GM06990 (cell line): ENCODE data around the gene PRELID3B.

Experiments
- DNase-seq: peaks from one replicate; pipeline ENCODE4 v3.0.0-alpha.2; 2011; ENCODE audit not compliant: insufficient read length; ENCODE audit errors: extremely low read depth
- H3K27me3 ChIP-seq: replicated peaks from 2 replicates; pipeline ENCODE4 v1.6.0; 2011; ENCODE audit warnings: low read length; ENCODE audit not compliant: control insufficient read depth, insufficient read depth
- H3K36me3 ChIP-seq: 2 replicates; pipeline ENCODE4 v1.5.1; 2011; ENCODE audit warnings: low read length; ENCODE audit not compliant: control insufficient read depth, insufficient read depth
- H3K4me3 ChIP-seq: replicated peaks from 2 replicates; pipeline ENCODE4 v1.5.1; 2011; ENCODE audit warnings: low read depth, mild to moderate bottlenecking, control low read depth, low read length
- TF ChIP-seq, protein P1 (sequence below): IDR thresholded peaks from 2 replicates; pipeline ENCODE4 v1.5.1; 2011; ENCODE audit warnings: low read length, control low read depth, mild to moderate bottlenecking, inconsistent platforms; ENCODE audit not compliant: insufficient read depth, poor library complexity, severe bottlenecking

The PRELID3B gene

DNA sequence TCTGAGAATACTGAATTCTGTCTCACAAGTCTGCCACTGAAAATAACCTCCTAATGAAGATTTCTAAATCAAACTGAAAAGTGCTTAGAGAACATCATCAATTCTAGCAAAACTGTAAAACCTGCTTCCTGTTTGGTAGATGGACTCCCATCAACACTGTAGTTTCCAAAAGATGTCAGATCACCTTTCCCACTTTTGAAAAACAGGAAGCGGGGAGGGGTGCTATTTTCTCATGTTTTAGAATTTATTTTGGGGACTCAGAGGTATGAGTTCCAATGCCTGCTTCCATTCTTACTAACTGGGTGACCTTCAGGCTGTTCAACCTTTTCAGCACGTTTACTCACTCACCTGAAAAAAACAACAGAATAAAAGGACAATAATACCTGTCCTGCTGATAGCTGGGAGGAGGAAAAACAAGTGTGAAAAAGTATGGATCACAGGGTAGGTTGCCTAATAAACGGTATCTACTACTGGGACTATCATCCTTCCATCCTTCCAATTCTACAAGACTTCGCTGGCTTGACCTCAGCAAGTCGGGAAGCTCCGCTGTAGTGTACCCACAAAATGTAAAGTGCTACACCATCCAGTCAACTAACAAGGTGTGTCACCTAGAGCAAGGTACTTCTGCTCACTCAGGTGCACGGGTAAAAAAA, 11.5 kb downstream of the PRELID3B start:
- Histone ChIP-seq H3K4me3 (peak overlapping the region; percentile 94), H3K36me3 (peaks cover 15% of the 10 kb centered on the region), H3K27me3 (no peaks in the 10 kb centered on the region)
- TF ChIP-seq, protein P1, sequence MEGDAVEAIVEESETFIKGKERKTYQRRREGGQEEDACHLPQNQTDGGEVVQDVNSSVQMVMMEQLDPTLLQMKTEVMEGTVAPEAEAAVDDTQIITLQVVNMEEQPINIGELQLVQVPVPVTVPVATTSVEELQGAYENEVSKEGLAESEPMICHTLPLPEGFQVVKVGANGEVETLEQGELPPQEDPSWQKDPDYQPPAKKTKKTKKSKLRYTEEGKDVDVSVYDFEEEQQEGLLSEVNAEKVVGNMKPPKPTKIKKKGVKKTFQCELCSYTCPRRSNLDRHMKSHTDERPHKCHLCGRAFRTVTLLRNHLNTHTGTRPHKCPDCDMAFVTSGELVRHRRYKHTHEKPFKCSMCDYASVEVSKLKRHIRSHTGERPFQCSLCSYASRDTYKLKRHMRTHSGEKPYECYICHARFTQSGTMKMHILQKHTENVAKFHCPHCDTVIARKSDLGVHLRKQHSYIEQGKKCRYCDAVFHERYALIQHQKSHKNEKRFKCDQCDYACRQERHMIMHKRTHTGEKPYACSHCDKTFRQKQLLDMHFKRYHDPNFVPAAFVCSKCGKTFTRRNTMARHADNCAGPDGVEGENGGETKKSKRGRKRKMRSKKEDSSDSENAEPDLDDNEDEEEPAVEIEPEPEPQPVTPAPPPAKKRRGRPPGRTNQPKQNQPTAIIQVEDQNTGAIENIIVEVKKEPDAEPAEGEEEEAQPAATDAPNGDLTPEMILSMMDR: no peak
- DNase-seq: no peak

DNA sequence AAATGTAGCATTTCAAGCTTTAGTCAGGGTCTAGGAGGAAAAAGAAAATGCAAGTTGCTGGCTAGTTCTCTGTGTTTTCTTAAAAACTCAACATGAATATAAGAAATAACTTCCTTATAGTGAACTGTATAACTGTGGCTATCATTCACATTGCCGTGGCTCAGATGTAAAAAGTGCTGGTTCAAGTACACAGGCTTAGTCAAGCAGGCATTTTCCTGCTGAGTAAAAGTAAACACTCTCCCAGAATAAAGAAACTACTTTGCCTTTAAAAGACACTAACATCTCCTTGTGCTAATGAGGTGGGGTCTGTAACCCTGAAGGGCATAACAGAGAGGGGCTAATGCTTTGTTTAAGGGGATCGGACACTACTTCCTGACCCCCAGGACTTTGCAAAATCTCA, 13.8 kb downstream of the PRELID3B start:
- DNase-seq: no peak
- TF ChIP-seq, protein P1: no peak
- H3K27me3 ChIP-seq: no peaks in the 10 kb centered on the region
- H3K36me3 ChIP-seq: peaks cover 20% of the 10 kb centered on the region
- H3K4me3 ChIP-seq: peak overlapping the region; percentile 10; the same call in 1 of the 2 replicates

DNA sequence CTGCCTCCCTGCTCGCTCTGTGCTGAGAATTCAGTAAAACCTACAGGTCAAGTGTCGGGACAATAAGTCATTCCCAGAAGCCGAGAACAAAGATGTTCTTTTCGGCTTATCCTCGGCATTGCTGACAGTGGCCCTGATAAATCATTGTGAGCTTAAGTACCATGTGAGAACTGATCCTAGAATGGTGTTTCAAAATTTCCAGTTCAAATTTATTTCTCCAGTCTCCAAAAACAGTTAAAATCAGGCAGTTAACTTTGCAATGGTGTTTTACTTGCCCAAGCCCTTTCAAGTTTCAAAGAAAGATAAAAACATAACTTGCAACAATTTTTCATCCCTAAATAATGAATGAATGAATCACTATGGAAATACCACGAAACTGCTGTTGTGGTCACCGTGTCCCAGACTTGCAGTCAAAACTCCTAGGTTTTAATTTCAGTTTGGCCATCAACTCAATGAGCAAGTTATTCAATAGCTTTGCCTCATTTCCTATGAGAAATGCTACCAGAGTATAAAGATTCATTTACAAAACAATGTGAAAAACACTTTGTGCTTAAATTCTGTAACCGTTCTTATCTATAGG, 14.8 kb downstream of the PRELID3B start:
- Histone ChIP-seq H3K27me3 (no peaks in the 10 kb centered on the region), H3K4me3 (no peak overlapping the region), H3K36me3 (peaks cover 26% of the 10 kb centered on the region)
- no peak for DNase-seq
- TF ChIP-seq, protein P1: no peak

DNA sequence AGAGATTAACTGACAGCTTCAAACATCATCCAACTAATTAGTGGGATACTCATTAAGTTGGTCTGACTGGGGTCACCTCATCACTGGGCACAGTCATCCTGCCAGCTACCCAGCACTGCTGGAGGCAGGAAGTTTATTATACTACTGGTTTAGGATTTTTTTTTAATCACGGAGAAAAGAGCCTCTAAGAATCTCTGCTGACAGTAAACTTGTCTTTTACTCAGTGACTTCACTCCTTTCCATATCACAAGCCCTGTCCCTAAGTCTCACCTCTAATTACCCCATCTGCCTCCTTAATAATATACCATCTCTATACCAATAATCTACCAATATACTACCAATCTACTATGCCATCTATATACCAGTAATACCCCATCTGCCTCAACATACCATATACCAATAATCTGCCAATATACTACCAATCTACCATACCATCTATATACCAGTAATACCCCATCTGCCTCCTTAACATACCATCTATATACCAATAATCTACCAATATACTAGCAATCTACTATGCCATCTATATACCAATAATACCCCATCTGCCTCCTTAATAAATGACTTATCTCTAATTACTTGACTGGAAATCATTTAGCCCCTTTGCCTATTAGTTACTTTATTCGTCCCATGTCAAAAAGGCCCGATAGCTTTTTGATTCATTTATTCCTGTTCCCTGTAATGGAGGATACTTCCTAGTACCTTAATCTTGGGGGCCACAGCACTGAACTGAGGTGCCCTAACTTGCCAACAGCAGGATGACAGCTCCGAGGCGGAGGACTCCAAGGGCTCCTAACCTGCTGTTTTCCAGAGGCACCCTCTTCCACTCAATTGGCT, 15.5 kb downstream of the PRELID3B start:
- no peak for DNase-seq
- TF ChIP-seq, protein P1: no peak
- H3K27me3 ChIP-seq: no peaks in the 10 kb centered on the region
- no peak overlapping the region for H3K4me3 ChIP-seq
- H3K36me3 ChIP-seq: peaks cover 28% of the 10 kb centered on the region

DNA sequence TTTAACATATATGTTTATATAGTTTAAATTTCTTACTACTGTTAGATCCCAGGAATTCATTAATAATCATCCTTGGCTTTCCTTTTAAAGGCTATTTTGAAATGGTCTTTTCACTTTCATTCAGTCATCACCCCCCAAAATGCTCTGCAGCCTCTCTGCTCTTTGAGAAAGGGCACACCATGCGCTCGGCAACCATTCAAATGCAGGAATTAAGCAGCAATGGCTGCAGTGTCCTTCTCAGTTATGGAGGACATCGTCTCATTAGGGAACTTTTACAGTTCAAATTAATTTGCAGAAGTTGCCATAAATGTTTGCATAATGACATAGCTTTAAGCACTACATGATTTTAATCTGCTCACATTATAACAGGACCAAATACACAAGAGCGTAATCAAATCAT, 17.1 kb downstream of the PRELID3B start:
- no peaks in the 10 kb centered on the region for H3K27me3 ChIP-seq
- TF ChIP-seq, protein P1: no peak

More for the DNA sequence above, 17.1 kb downstream of the PRELID3B start:
- Histone ChIP-seq H3K36me3 (peaks cover 28% of the 10 kb centered on the region), H3K4me3 (no peak overlapping the region)
- no peak for DNase-seq
